ENCODE results near the gene UBE2J2.

DNA sequence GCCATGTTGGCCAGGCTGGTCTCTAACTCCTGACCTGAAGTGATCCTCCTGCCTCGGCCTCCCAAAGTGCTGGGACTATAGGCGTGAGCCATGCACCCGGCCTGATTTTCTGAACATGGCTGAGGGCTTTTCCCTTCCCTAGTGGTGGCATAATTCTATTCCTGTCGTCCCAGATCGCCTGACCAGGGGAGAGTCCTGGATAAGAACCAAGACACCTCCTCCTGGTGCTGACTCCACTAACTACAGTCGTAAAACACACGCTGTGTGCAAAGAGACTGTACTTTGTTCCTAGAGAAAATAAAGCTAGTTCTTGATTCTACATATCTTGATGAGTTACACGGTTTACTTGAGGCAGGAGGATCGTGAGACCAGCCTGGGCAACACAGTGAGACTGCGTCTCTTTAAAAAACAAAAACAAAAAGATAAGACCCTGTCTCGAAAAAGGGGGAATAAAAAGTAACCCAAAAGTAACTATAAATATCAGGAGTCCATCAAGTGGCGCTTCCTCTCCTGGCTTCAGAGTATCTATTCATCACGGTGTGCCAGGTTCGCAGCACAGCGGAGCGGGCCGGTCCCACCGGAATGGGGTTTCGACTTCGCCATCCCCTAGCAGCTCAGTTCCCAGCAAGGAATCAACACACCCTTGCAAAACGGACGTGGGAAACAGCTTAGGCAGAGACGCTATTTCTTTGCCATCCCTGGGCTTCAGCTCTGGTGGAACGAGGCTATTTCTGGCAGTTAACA is 42.8 kb downstream of the UBE2J2 start:
- TF ChIP-seq CTCF (conservative IDR thresholded peaks at IDR 0.05; ENCODE audit: low read depth, low read length), result peak; percentile 51
- TF ChIP-seq MXI1 (IDR thresholded peaks at IDR 0.05; ENCODE audit: borderline replicate concordance, low read depth, low read length), result no peak
- peak; percentile 63 for TF ChIP-seq SMC3 (IDR thresholded peaks at IDR 0.05; ENCODE audit: low read depth, low read length)
- TF ChIP-seq NFE2L2 (IDR thresholded peaks at IDR 0.05; ENCODE audit: low read depth, low read length), result no peak
- TF ChIP-seq POLR2A (IDR thresholded peaks at IDR 0.05; ENCODE audit: low read depth, low read length), result no peak
- no peak for TF ChIP-seq MAZ (IDR thresholded peaks at IDR 0.05; ENCODE audit: borderline replicate concordance, low read depth, low read length)
- no peak for TF ChIP-seq FOS (IDR thresholded peaks at IDR 0.05; ENCODE audit: low read depth, low read length)
- no peak for TF ChIP-seq MAFK (IDR thresholded peaks at IDR 0.05; ENCODE audit: low read depth, low read length)
- TF ChIP-seq, protein P1, sequence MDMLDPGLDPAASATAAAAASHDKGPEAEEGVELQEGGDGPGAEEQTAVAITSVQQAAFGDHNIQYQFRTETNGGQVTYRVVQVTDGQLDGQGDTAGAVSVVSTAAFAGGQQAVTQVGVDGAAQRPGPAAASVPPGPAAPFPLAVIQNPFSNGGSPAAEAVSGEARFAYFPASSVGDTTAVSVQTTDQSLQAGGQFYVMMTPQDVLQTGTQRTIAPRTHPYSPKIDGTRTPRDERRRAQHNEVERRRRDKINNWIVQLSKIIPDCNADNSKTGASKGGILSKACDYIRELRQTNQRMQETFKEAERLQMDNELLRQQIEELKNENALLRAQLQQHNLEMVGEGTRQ (IDR thresholded peaks at IDR 0.05; ENCODE audit: low read depth, low read length), result no peak
- TF ChIP-seq CEBPB (IDR thresholded peaks at IDR 0.05; ENCODE audit: low read depth, low read length), result no peak
- TF ChIP-seq RCOR1 (IDR thresholded peaks at IDR 0.05; ENCODE audit: insufficient replicate concordance, low read length), result no peak
- no peak; the same call in 1 of the 2 replicates for TF ChIP-seq BHLHE40 (IDR thresholded peaks at IDR 0.05; ENCODE audit: low read depth, low read length)

All from IMR-90 (cell line).